BJ (cell line): Measurements from ENCODE around the gene RHOB. TPM values are rescaled to one million over a fixed set of nuclear protein-coding genes. Genes with fewer than 3 reads are reported as not detected.

Source experiments
- CTCF ChIA-PET: fragments of 350-600 bp; formaldehyde crosslinking; extraction: SDS; loops from one replicate; lab custom pipeline; 2021; ENCODE audit warnings: antibody characterized with exemption, inconsistent platforms; lab: Yijun Ruan, JAX
- POLR2A ChIA-PET: fragments of 300-600 bp; sonication (Branson Sonifier 250); formaldehyde crosslinking; extraction: SDS; loops from one replicate; lab custom pipeline; 2021; ENCODE audit warnings: antibody characterized with exemption; lab: Charles Lee
- DNase-seq: peaks from one replicate; pipeline ENCODE4 v3.0.0-alpha.2; 2011; ENCODE audit warnings: low read depth
- H3K27me3 ChIP-seq: 2 replicates; pipeline ENCODE4 v1.6.0; 2011; ENCODE audit warnings: low read length; ENCODE audit not compliant: control insufficient read depth, insufficient read depth
- H3K36me3 ChIP-seq: 2 replicates; pipeline ENCODE4 v1.5.1; 2011; ENCODE audit warnings: low read length; ENCODE audit not compliant: control insufficient read depth, insufficient read depth
- H3K4me3 ChIP-seq: 2 replicates; pipeline ENCODE4 v1.5.1; 2011; ENCODE audit warnings: low read depth, mild to moderate bottlenecking, control low read depth, low read length
- CTCF ChIP-seq: IDR thresholded peaks from 2 replicates; pipeline ENCODE4 v1.5.1; 2011; ENCODE audit warnings: low read depth, mild to moderate bottlenecking, control low read depth, inconsistent platforms, low read length, moderate library complexity; ENCODE audit not compliant: insufficient read depth
- polyA plus RNA-seq: library from polyadenylated mRNA; depleted of rRNA; stranded (reverse); fragments of >200 nt; gene quantifications from 2 replicates; pipeline ENCODE4 v1.2.3, GENCODE V29; 2011

Gene RHOB
- polyA plus RNA-seq, 1 experiment: 87.2 TPM

DNA sequence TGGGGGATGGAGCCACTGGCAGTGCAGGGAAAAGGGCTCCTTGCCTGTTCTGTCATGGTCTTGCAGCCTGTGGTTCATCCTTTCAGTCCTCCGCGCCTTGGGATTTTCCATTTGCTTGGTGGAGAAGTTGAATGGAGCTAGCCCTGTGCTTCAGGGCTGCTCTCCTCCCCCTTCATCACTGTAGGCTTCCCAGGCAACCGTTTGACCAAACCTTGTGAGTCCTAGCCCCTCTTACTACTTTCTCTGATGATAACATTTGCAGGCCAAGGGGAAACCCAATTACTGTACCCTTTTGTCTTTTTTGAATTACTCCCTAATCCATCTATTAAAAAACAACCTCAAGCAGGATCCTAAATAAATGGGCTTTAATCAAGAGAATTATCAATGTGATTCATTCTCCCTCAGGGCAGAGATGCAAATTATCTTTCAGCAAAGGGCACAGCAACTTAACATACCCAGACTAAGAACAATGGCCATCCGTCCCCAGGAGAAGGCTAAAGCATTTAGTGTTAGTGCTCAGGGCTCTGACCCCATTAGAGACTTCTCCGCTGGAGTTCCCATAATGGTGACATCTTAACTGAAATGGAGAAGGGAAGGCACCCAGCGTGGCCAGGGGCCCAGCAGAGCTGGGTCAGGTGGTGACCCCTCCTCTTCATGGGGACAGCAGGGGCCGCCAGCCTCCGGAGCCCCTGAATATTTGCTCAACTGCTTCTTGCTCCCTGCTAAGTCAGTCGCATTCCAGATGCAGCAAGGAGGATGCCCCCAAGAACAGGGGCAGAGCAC, 40.7 kb downstream of the RHOB start:
- H3K4me3 ChIP-seq: no peak overlapping the region
- ChIA-PET CTCF (no interaction called here), POLR2A (no interaction called here)
- H3K36me3 ChIP-seq: no peaks in the 10 kb centered on the region
- TF ChIP-seq CTCF: no peak
- peaks cover 4% of the 10 kb centered on the region for H3K27me3 ChIP-seq
- no peak for DNase-seq

- POLR2A ChIA-PET: no interaction called here
Measured at GRCh38 chr2:20488201-20488641, 41.3 kb downstream of the RHOB start.

GRCh38 chr2:20488782-20489181, 41.9 kb downstream of the RHOB start:
- ChIA-PET CTCF (no interaction called here), POLR2A (interaction anchor here (0.6 kb wide), 1 partner anchor 68 kb away, joined by 4 read pairs; no protein-coding TSS in a partner anchor)
- no peak overlapping the region for H3K4me3 ChIP-seq
- DNase-seq: no peak
- H3K36me3 ChIP-seq: no peaks in the 10 kb centered on the region
- TF ChIP-seq CTCF: no peak
- peaks cover 4% of the 10 kb centered on the region for H3K27me3 ChIP-seq

More at GRCh38 chr2:20488201-20488641, 41.3 kb downstream of the RHOB start:
- peaks cover 4% of the 10 kb centered on the region for H3K27me3 ChIP-seq
- CTCF ChIA-PET: no interaction called here
- TF ChIP-seq CTCF: no peak
- no peak overlapping the region for H3K4me3 ChIP-seq
- no peaks in the 10 kb centered on the region for H3K36me3 ChIP-seq
- no peak for DNase-seq

DNA sequence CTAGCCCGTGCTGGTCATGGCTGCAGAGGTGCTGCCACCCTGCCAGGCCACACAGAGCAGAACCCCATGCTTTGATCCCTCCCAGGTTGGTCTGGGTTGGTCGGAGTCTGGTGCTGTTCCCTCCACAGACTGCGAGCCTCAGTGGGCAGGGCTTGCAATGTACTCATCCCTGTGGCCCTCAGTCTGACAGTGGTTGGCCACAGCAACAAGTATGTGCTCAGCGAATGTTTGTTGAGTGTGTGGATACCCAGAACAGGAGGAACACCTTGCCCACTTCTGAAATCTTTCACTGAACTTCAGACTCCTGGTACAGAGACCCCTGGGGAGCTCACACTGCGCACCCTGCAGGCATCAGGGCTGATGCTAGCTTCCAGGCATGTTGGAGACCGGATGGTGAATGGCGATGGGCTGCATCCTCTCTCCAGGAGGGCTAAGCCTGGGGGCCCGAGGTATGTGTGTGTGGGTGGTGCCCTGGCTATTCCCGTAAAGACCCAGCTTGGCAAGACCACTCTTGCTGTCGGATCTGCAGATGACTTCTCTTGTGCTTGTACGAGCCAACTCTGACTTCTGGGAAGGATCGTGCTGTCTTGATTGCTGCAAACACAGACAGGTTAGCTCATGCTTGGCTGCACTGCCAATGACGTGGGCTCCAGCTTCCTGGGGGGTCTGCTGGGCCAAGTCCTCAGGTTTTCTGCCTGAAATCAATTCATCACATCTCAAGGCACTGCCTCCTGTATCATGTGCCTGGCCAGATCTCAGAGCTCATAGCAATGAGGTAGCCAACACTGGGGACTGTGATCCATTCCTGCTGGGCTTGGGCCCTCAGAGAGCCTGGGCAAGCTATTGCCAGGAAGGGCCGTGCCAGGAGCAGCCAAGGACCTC, 43.7 kb downstream of the RHOB start:
- no peak for TF ChIP-seq CTCF
- ChIA-PET POLR2A (no interaction called here), CTCF (interaction anchor here (0.8 to 0.9 kb wide), 2 partner anchors 9 to 144 kb away, joined by 3 read pairs; no protein-coding TSS in a partner anchor)
- no peak overlapping the region for H3K4me3 ChIP-seq
- no peaks in the 10 kb centered on the region for H3K36me3 ChIP-seq
- peaks cover 4% of the 10 kb centered on the region for H3K27me3 ChIP-seq
- DNase-seq: no peak
